HG02970 (cell line): ENCODE data around the gene LRRC45.
"Not testable (repeated sequence)": the region's sequence is repeated elsewhere in the genome, so short reads cannot be mapped to it uniquely, and the experiment has no call there.

Experiments used
- ATAC-seq: cut with Tn5 transposase; IDR thresholded peaks from one replicate; pipeline ENCODE4 v1.9.1; 2021; ENCODE audit warnings: mild to moderate bottlenecking, moderate library complexity, moderate number of reproducible peaks; ENCODE audit not compliant: unreplicated experiment, low FRiP score

LRRC45 gene

DNA sequence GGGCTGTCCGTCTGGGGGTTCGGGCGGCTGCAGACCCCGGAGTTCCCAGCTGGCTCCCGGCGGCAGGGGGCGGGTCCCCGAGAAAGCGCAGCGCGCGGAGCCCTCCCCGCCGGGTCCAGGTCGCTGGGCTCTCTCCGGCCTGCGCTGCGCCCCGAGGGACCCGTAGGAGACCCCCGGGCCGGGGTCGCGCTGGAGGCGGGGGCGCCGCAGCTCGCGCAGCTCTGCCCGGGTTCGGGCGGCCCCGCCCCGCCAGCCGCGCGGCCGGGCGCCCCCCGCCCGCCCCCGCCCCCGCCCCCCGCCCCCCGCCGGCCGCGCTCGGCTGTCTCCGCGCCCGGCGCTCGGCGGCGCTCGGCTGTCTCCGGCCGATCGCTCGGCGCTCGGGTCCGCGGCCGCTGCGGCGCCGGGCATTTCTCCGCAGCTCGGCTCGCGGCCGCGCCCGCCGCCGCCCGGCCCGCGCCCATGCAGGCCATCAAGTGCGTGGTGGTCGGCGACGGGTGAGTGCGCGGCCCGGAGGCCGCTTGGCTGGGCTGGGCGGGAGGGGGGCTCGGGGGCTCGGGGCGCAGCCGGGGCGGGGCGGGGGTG lies 8.3 kb downstream of the LRRC45 start, which contains the start of gene RAC3:
TSS of gene RAC3 (plus strand) at position 376 of the 582 bp plus-strand sequence. CDS start at position 460, 84 bp downstream.
- ATAC-seq, result no peak

DNA sequence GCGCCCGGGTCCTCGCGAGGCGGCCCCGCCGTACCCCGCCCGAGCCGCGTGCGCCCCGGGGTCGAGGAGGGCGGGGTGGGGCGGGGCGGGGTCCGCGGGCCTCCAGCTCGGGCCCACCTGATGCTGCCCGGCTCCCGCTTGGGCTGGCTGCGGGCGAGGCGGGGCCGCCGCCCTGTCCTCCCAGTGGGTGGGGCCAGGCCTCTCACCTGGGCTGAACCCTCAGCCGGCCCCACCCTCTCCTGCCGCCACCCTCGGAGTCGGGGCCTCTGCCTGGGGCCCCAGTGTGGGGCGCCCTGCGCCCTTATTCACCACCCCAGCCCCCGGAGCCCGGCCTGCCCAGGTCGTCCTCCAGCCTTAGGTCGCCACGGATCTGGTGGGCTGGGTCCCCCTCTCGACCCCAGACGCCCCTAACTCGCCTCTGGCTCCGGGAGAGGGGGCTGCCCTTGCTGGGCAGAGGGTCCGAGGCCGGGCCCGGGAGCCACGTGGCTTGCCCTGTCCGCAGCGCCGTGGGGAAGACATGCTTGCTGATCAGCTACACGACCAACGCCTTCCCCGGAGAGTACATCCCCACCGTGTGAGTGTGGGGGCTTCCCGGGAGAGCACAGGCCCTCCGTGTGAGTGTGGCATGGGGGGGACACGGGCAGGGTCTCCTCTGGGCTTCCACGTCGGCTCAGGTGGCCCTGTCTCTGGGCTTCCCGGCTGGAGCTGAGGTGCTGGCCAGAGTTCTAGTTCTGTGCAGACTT lies 9.0 kb downstream of the LRRC45 start:
- ATAC-seq, result no peak

DNA sequence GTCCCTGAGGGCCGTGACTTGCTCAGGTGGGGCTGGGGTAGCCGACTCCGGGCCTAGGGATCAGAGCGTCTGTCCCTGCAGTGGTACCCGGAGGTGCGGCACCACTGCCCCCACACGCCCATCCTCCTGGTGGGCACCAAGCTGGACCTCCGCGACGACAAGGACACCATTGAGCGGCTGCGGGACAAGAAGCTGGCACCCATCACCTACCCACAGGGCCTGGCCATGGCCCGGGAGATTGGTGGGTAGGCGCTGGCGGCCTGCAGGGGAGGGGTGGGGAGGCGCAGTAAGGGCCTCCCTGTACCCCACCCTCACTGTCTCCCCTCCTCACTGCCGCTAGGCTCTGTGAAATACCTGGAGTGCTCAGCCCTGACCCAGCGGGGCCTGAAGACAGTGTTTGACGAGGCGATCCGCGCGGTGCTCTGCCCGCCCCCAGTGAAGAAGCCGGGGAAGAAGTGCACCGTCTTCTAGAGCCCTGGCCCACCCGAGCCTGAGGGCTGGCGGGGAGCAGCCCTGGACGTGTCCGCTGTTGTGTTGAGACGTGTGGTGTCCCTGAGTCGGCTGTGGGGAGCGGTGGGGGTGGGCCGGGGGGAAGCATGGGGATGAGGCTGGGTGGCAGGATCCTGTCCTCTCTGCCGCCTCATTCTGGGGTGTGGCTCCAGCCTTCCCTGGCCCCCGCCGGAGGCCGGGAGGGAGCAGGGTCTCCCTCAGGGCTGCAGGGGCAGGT lies 10.4 kb downstream of the LRRC45 start:
- ATAC-seq, result no peak

DNA sequence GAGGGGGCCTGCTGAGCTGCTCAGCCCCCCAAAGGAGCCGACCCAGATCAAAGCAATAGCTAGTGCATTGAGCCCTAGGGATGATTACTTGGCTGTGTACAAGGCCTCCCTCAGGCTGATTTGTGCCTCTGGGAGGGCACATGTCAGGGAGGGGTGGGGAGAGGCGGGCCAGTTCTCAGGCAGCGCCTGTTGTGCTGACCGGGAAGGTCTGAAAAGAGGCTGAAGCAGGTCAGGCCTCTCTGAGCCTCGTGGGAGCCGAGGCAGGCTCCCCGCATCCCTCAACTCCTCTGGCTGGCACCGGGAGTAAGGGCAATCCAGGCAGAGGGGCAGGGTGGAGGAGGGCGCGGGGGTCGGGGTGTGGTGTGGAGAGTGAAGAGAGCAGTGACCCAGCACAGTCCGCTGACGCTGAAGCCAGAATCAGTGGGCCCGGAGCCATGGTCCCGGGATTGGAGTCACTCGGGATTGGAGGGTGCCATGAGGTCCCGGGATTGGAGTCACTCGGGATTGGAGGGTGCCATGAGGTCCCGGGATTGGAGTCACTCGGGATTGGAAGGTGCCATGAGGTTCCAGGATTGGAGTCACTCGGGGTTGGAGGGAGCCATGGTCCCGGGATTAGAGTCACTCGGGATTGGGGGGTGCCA lies 11.4 kb downstream of the LRRC45 start:
- ATAC-seq, result no peak

DNA sequence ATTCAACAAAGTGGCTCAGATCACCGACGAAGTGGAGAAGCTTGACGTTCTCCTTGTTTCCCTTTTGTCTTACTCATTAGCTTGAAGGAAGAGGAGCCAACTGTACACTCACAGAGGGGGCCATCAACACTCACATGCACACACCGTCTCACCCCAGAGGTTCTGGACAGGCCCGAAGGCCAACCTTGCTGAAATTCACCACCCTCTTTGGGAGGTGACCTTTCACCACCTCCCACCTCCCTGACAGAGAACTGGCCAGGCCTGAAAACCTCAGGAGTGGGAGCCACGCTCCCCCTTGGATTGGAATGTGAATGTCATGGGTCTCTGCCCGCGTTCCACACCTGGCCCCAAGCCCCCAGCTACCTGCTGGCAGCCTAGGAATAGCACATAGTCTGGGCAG lies 12.4 kb downstream of the LRRC45 start:
- ATAC-seq, result no peak

DNA sequence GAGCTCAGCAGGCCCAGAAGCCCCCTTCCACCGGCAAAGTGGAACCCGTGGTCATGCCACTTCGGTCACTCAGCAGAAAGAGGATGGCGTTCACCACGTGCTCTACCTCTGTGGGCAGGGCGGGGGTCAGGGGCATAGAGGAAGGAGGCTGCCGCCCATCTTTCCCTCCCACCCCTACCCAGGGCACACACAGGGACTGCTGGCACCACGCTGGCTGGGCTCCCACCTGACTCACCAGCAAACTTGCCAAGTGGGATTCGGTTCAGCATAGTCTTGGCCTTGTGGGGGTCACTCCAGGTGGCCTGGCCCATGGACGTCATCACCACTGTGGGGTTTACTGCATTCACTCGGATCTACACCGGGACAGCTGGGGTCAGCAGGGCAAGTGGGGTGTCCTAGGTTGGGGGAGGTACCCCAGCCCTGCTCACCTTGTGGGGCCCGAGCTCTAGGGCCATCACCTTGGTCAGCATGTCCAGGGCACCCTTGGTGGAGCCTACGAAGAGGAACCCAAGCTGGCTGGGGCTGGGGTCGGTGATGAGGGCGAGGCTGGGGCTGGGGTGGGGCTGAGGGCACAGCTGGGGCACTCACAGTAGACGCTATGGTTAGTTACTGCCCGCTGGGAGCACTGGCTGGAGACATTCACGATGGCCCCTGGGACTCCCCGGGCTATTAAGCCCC lies 13.0 kb downstream of the LRRC45 start:
- no peak for ATAC-seq

DNA sequence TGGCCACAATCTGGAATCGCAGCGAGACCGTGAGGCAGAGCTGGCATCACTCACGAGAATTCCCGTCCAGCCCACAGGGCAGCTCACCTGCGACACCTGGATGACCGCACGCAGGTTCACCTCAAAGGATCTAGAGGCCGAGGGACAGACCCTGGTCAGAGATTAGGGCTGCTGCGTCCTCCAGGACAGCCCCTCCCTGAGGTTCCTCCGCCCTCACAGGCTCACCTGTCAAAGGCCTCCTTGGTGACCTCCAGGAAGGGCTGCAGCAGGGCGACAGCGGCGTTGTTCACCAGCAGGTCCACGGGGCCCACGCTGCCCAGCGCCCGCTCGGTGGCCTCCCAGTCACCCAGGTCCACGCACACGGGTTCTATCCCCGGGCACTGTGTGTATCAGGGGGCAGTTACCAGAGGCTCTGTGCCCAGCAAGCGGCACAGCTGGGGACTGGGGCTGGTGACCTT lies 13.6 kb downstream of the LRRC45 start:
- ATAC-seq, result no peak

DNA sequence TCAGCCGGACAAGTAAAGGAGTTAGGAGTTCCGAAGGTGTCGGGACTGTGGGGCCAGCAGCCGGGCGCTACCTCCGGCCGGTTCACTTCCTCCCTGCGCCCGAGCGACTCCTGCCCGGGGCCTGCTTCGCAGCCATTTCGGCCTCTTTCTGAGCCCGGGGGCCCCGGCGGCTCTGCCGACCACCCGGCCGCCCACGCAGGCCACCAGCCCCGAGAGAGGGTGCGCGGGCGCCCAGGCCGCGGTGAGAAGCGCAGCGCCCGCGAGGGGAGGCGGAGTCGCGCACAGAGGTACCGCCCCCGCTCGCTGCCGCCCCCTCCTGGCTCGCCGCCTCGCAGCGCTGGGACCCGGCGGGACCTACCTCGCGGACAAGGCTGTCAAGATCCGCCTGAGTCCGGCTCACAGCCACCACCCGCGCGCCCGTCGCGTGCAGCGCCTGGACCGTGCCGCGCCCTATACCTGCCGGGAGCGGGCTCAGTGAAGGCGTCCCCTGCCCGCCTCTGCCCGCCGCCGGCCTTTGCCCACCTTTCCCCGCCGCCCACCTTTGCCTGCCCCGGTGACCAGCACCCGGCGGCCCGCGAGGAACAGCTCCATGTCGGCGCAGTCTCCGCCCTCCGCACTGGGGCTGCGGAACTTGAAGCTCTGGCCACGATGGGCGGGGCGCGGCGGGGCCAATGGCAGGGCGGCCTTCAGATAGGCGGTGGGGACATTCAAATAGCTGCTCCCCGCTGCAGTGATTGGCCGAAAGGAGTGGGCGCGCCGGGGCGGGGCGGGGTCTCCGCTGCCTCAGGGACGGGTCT lies 14.2 kb downstream of the LRRC45 start, which contains the start of gene DCXR:
TSS of gene DCXR (minus strand) at position 606 of the 797 bp plus-strand sequence. CDS start at position 591, 15 bp downstream.
- peak; percentile 82 for ATAC-seq

DNA sequence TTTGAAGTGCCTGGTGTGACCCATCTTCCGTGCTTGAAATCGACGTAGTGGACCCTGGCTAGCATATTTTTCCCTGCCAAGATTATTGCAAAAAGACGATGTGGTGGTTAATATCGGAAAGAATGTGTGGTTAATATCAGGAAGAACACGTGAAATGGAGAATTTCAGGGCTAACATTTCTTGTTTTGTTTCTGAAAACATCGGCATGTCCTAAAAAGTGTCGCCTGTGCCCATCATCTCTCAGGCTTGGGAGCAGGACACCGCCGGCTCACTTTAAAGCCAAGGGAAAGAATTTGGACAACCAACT lies 14.7 kb downstream of the LRRC45 start:
- ATAC-seq, result no peak

DNA sequence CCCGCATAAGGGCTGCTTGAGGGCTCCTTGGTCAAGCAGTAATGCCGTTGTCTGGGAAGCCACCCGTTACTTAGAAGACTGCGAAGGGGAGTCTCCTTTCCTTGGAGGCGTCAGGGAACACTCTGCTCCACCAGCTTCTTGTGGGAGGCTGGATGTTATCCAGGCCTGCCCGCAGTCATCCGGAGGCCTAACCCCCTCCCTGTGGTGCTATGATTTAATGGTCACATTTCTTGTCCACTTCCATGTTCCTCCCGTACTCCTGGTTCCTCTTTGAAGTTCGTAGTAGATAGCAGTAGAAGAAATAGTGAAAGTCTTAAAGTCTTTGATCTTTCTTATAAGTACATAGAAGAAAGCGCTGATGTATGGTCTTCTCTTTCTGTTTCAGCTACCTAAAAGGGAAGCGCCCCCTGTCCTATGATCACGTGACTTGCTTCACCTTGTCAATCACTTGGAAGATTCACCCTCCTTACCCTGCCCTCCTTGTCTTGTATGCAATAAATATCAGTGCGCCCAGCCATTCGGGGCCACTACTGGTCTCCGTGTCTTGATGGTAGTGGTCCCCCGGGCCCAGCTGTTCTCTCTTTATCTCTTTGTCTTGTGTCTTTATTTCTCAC lies 15.8 kb downstream of the LRRC45 start:
- not testable (repeated sequence) for ATAC-seq

DNA sequence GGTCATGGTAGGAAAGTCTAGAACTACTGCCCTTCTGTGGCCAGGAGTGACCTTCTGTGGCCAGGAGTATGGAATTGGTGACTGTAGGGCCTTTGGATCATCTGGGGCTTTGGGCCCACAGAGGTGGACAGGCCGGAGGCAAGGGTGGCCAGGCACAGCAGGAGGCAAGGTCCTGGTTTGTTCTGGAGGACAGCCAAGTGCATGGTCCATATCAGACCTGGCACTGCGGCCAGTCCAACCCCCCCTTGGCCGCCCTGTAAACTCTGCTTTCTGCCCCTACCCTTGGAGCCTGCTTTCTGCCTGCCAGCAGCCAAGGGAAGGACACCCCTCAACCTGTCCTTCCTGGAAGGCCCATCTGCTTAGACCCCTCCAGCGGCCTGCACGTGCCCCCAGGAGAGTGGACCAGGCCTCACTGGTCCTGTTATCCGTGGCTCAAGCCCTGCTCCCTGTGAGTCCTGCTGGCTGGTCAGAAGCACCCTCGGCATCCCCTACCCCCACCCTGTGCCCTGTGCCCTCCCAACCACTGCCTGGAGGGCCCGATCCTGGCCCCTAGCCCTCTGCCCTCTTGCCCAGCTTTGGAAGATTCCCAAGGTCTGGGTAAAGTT lies 16.7 kb downstream of the LRRC45 start:
- ATAC-seq, result no peak

DNA sequence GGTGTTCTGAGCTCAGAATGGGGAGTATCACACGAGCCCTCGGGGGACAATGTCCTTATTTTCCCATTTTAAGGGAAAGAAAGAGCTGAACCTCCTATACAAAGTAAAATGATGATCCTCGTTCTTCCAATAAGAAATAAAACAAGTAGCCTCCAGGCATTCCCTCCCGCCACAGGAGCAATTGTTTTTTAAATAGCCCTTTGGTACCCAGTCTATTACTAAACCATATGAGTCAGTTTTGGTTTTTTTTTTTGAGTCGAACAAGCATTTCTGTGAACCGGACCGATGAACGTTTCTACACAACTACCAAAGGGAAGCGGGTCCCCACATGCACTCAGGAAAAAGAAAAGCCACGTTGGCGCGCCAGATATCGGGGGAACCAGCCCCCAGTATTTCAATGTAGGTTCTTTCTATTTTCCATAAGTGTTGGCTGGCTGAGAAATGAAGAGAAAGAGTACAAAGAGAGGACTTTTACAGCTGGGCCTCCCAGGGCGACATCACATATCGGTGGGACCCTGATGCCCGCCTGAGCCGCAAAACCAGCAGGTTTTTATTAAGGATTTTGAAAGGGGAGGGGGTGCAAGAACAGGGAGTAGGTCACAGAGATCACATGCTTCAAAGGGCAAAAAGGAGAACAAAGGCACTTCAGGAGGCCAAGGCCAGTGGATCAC lies 18.2 kb downstream of the LRRC45 start:
- no peak for ATAC-seq

DNA sequence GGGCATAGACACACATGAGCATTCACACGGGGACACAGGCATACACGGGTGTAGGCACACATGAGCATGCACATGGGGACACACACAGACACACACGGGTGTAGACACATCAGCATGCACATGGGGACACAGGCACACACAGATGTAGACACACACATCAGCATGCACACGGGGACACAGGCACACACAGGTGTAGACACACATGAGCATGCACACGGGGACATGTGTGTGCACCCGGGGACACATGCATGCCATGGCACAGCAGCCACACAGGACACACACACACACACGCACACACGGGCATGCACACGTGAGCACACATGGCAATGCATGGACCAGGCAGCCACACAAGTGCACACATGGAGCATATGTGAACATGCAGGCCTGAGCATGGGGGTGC lies 19.5 kb downstream of the LRRC45 start:
- ATAC-seq, result no peak

DNA sequence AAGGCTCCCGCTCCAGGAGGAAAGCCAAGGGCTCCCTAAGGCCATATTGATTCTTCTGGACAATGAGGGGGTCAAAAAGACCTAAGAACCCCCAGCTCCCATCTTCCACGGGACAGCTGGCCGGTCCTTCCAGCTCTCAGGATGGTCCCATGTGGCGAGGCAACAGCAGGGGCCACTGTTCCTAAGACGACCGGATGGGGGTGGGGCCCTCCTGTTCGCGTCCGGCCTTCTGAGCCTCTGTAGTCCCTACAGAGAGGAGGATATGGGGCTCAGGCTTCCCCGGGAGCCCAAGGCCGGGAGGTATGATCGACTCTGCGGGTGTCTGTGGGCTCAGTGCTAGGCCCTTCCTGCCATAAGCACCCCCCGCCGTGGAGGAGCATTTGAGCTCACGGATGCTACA lies 20.4 kb downstream of the LRRC45 start:
- no peak for ATAC-seq

DNA sequence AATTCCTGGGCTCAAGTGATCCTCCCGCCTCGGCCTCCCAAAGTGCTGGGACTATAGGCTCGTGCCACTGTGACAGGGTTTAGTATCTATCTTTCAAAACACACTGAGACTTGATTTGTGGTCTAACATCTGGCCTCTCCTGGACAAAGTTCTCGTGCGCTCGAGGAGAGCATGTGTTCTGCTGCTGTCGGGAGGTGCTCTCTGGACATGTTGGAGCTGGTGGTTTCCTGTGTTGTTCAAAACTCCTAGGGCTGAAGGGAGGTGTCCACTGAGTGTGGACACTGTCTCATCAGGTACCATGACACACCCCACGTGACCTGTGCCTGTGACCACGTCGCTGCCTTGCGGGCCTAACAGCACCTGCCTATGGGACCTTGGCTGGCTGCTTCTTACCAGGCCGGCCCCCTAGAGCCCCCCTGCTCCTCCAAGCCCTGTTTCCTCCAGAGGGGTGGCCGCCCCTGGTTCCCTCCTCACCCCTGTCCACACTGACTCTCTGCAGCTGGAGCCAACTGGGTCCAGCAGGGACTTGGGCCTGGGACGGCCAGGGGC lies 22.9 kb downstream of the LRRC45 start:
- no peak for ATAC-seq

DNA sequence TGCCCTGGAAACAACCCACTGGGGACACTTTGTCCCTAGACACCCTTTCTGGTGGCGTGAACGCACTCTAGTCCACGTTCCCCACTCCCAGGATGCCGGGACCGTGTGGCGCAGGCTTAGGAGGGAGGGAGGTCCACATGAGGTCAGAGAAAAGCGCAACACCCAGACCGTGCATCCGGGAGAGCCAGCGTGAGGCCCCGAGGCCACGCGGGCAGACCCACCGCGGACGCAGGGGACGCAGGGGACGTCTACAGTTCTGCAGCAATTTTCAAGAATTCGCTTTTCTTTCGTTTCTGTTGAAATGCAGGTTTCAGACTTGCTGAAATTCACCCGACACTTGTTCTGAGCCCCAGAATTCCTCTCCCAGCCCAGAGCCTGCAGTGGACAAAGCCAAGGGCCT lies 23.8 kb downstream of the LRRC45 start:
- ATAC-seq, result no peak

DNA sequence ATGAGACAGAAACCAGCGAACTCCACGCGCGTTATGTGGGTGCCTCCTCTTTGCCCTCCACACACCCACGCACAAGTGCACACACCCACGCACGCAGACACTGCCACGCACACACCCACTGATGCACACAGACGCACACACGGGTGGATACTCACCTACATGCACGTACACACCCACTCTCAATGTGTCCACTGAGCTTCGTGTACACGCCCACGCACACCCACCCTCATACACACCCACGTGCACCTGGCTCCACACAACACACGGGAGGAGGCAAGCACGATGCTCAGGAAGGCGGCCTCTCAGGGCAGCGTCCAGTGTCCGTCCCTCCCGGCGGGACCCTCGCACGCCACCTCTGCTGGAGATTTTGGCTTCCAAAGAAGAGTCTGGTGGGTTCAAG lies 24.3 kb downstream of the LRRC45 start:
- no peak for ATAC-seq

DNA sequence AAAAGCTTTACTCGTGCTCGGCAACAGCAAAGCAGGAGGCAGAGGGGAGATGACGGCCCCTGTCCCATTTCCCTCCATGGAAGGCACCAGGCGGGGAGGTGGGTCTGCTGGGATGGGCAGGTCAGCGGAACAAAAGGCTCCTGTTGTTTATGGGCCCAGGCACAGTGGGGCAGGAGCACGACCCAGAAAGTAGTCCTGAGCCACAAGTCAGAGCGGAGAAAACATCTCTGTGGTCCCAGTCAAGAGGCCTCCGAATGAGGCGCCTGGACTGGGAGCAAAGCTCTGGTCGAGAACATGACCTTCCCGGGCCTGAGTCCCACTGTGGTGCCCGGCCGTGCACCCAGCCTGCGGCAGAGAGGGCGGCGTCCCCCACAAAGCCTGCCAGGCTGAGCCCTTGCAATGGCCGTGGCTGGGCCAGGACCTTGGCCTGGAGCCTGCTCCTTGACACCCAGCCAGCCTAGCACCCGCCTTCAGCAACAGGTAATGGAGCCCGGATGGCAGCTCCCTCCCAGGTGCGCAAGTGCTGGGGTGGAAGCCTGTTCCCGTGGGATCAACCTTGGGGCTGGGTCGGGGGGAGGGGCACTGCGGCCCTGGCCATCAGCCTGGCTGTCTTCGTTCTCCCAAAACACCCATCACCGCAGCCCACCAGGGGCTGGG lies 24.9 kb downstream of the LRRC45 start:
- no peak for ATAC-seq
